ENCODE results near the gene ST6GALNAC6.

DNA sequence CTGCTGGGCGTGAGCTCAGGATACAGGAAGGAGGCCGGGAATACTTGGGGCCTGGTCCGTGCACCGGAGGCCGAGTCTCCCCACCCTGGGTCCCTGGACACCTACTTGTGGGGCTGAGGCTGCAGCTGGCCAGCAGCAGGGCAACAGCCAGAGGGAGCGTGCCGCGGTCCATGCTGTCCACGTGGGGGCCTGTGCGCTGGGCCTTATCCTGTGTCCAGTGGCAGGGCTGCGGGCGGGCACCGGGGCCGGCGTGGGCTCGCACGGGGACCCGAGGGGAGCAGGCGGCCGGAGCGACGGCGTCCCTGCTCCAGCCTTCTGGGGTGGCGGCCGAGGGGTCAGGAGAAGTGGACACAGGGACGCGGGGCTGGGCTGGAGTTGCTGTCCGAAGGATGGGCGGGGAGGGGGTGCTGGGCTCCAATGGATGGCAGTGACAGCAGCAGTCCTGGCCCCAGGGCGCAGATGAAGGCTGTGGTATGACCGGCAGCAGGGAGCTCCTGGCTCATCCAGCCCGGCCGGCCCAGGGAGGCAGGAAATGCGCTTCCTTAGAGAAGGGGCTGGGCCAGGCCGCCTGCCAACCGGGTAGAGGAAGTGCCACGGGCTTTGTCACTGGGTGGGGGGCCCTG lies 45.1 kb downstream of the ST6GALNAC6 start, which contains the start of gene ENG:
- TF ChIP-seq ZNF274 (IDR thresholded peaks at IDR 0.05; ENCODE audit: low read depth, low read length) (no peak), CTCF (IDR thresholded peaks at IDR 0.05 in 2 of 3, conservative IDR thresholded peaks at IDR 0.05 in 1 of 3; ENCODE audit: borderline replicate concordance in 1 of 3, insufficient read depth in 1 of 3, low read depth in 2 of 3, low read length in 2 of 3) (no peak), POLR2AphosphoS5 (IDR thresholded peaks at IDR 0.05; ENCODE audit: low read depth, low read length) (no peak), FOSL1 (IDR thresholded peaks at IDR 0.05; ENCODE audit: low read depth) (no peak), POLR2A (IDR thresholded peaks at IDR 0.05; ENCODE audit: borderline replicate concordance, extremely low read depth, insufficient read depth, insufficient read length) (no peak), EZH2phosphoT487 (IDR thresholded peaks at IDR 0.05; ENCODE audit: borderline replicate concordance) (no peak), JUND (IDR thresholded peaks at IDR 0.05) (no peak), YY1 (IDR thresholded peaks at IDR 0.05; ENCODE audit: extremely low read depth, insufficient replicate concordance, low read depth, low read length) (no peak), SIN3A (IDR thresholded peaks at IDR 0.05; ENCODE audit: low read depth) (no peak)
- TF ChIP-seq, protein P1, sequence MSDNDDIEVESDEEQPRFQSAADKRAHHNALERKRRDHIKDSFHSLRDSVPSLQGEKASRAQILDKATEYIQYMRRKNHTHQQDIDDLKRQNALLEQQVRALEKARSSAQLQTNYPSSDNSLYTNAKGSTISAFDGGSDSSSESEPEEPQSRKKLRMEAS (IDR thresholded peaks at IDR 0.05): no peak
- TF ChIP-seq, protein P2, sequence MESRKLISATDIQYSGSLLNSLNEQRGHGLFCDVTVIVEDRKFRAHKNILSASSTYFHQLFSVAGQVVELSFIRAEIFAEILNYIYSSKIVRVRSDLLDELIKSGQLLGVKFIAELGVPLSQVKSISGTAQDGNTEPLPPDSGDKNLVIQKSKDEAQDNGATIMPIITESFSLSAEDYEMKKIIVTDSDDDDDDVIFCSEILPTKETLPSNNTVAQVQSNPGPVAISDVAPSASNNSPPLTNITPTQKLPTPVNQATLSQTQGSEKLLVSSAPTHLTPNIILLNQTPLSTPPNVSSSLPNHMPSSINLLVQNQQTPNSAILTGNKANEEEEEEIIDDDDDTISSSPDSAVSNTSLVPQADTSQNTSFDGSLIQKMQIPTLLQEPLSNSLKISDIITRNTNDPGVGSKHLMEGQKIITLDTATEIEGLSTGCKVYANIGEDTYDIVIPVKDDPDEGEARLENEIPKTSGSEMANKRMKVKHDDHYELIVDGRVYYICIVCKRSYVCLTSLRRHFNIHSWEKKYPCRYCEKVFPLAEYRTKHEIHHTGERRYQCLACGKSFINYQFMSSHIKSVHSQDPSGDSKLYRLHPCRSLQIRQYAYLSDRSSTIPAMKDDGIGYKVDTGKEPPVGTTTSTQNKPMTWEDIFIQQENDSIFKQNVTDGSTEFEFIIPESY (IDR thresholded peaks at IDR 0.05; ENCODE audit: extremely low read depth, insufficient replicate concordance, low read length): no peak
- TF ChIP-seq, protein P3, sequence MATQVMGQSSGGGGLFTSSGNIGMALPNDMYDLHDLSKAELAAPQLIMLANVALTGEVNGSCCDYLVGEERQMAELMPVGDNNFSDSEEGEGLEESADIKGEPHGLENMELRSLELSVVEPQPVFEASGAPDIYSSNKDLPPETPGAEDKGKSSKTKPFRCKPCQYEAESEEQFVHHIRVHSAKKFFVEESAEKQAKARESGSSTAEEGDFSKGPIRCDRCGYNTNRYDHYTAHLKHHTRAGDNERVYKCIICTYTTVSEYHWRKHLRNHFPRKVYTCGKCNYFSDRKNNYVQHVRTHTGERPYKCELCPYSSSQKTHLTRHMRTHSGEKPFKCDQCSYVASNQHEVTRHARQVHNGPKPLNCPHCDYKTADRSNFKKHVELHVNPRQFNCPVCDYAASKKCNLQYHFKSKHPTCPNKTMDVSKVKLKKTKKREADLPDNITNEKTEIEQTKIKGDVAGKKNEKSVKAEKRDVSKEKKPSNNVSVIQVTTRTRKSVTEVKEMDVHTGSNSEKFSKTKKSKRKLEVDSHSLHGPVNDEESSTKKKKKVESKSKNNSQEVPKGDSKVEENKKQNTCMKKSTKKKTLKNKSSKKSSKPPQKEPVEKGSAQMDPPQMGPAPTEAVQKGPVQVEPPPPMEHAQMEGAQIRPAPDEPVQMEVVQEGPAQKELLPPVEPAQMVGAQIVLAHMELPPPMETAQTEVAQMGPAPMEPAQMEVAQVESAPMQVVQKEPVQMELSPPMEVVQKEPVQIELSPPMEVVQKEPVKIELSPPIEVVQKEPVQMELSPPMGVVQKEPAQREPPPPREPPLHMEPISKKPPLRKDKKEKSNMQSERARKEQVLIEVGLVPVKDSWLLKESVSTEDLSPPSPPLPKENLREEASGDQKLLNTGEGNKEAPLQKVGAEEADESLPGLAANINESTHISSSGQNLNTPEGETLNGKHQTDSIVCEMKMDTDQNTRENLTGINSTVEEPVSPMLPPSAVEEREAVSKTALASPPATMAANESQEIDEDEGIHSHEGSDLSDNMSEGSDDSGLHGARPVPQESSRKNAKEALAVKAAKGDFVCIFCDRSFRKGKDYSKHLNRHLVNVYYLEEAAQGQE (IDR thresholded peaks at IDR 0.05; ENCODE audit: low read depth): no peak
- TF ChIP-seq, protein P4, sequence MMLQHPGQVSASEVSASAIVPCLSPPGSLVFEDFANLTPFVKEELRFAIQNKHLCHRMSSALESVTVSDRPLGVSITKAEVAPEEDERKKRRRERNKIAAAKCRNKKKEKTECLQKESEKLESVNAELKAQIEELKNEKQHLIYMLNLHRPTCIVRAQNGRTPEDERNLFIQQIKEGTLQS (IDR thresholded peaks at IDR 0.05): no peak
